HL-60 (cell line): Measurements from ENCODE around the gene DHX35.

Experiments used
- DNase-seq, 2 experiments: peaks; one replicate each; pipeline ENCODE4 v3.0.0-alpha.2; 2010 to 2020; ENCODE audit warnings: low read depth in 1 of 2, low spot score in 1 of 2
- H3K27ac ChIP-seq: fragments of 250-450 bp; sonication (Bioruptor Pico); replicated peaks from 2 replicates; pipeline ENCODE4 v1.5.1; 2020; ENCODE audit warnings: mild to moderate bottlenecking, moderate library complexity
- H3K27me3 ChIP-seq: fragments of 250-450 bp; sonication (Bioruptor Pico); 2 replicates; pipeline ENCODE4 v1.5.1; 2021; ENCODE audit warnings: mild to moderate bottlenecking, moderate library complexity; ENCODE audit not compliant: insufficient read depth, poor library complexity, severe bottlenecking
- H3K4me3 ChIP-seq: replicated peaks from 2 replicates; pipeline ENCODE4 v1.5.1; 2011; ENCODE audit warnings: mild to moderate bottlenecking, control low read depth, low read length; ENCODE audit not compliant: insufficient read depth
- GABPA ChIP-seq: IDR thresholded peaks from 2 replicates; pipeline ENCODE4 v1.6.1; 2012; ENCODE audit warnings: low read depth
- POLR2AphosphoS5 ChIP-seq: IDR thresholded peaks from 2 replicates; pipeline ENCODE4 v1.6.1; 2012; ENCODE audit warnings: low read depth
- SPI1 ChIP-seq: IDR thresholded peaks from 2 replicates; pipeline ENCODE4 v1.6.1; 2012; ENCODE audit warnings: low read depth, mild to moderate bottlenecking, borderline replicate concordance
- TF ChIP-seq, protein P1 (sequence below): IDR thresholded peaks from 2 replicates; pipeline ENCODE4 v1.6.1; 2012; ENCODE audit warnings: low read depth; ENCODE audit not compliant: insufficient replicate concordance
- TF ChIP-seq, protein P2 (sequence below): IDR thresholded peaks from one replicate; pipeline ENCODE4 v1.5.1; 2011; ENCODE audit warnings: low read length, control low read depth, inconsistent platforms; ENCODE audit not compliant: insufficient read depth

Gene DHX35

GRCh38 chr20:38920851-38921250 is 41.3 kb upstream of the DHX35 start:
- H3K27ac ChIP-seq = no peak overlapping the region
- H3K4me3 ChIP-seq = no peak overlapping the region
- no peak for DNase-seq
- H3K27me3 ChIP-seq = peaks cover 5% of the 10 kb centered on the region
- TF ChIP-seq, protein P1, sequence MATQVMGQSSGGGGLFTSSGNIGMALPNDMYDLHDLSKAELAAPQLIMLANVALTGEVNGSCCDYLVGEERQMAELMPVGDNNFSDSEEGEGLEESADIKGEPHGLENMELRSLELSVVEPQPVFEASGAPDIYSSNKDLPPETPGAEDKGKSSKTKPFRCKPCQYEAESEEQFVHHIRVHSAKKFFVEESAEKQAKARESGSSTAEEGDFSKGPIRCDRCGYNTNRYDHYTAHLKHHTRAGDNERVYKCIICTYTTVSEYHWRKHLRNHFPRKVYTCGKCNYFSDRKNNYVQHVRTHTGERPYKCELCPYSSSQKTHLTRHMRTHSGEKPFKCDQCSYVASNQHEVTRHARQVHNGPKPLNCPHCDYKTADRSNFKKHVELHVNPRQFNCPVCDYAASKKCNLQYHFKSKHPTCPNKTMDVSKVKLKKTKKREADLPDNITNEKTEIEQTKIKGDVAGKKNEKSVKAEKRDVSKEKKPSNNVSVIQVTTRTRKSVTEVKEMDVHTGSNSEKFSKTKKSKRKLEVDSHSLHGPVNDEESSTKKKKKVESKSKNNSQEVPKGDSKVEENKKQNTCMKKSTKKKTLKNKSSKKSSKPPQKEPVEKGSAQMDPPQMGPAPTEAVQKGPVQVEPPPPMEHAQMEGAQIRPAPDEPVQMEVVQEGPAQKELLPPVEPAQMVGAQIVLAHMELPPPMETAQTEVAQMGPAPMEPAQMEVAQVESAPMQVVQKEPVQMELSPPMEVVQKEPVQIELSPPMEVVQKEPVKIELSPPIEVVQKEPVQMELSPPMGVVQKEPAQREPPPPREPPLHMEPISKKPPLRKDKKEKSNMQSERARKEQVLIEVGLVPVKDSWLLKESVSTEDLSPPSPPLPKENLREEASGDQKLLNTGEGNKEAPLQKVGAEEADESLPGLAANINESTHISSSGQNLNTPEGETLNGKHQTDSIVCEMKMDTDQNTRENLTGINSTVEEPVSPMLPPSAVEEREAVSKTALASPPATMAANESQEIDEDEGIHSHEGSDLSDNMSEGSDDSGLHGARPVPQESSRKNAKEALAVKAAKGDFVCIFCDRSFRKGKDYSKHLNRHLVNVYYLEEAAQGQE = no peak
- TF ChIP-seq SPI1 (no peak), GABPA (no peak), POLR2AphosphoS5 (no peak)
- TF ChIP-seq, protein P2, sequence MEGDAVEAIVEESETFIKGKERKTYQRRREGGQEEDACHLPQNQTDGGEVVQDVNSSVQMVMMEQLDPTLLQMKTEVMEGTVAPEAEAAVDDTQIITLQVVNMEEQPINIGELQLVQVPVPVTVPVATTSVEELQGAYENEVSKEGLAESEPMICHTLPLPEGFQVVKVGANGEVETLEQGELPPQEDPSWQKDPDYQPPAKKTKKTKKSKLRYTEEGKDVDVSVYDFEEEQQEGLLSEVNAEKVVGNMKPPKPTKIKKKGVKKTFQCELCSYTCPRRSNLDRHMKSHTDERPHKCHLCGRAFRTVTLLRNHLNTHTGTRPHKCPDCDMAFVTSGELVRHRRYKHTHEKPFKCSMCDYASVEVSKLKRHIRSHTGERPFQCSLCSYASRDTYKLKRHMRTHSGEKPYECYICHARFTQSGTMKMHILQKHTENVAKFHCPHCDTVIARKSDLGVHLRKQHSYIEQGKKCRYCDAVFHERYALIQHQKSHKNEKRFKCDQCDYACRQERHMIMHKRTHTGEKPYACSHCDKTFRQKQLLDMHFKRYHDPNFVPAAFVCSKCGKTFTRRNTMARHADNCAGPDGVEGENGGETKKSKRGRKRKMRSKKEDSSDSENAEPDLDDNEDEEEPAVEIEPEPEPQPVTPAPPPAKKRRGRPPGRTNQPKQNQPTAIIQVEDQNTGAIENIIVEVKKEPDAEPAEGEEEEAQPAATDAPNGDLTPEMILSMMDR = no peak

DNA sequence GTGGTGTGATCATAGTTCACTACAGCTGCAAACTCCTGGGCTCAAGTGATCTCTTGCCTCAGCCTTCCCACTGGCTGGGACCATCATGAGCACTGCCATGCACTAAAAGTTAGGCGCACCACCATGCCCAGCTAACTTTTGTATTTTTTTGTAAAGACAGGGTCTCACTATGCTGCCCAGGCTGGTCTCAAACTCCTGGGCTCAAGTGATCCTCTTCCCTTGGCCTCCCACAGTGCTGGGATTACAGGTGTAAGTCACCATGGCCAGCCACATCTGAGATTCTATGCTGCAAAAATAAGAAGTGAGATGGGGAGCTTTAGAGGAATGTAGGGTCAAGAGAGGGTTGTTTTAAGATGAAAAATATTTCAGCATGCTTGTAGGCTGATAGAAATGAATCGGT is 37.4 kb upstream of the DHX35 start:
- no peak overlapping the region for H3K27ac ChIP-seq
- peaks cover 4% of the 10 kb centered on the region for H3K27me3 ChIP-seq
- no peak overlapping the region for H3K4me3 ChIP-seq
- TF ChIP-seq, protein P2 = no peak
- TF ChIP-seq GABPA (no peak), POLR2AphosphoS5 (no peak), SPI1 (no peak)
- TF ChIP-seq, protein P1 = no peak
- DNase-seq = no peak

- Histone ChIP-seq H3K4me3 (peak within 1 kb of the TSS; percentile 74), H3K27ac (peak within 1 kb of the TSS; percentile 68), H3K27me3 (peaks cover 2% of the 10 kb centered on the region)
- TF ChIP-seq, protein P1 = no peak
- TF ChIP-seq POLR2AphosphoS5 (peak; percentile 85; the same call in 1 of the 2 replicates), GABPA (no peak)
- TF ChIP-seq, protein P2 = no peak
- DNase-seq = peak; percentile 93 to 97
Measured at GRCh38 chr20:38926142-38926933, 35.8 kb upstream of the DHX35 start, which contains the start of gene FAM83D. TSS of gene FAM83D (plus strand) at chr20:38926417. CDS start at chr20:38926443, 26 bp downstream.
